ENCODE data around the gene GALT. TPM values are rescaled to one million over a fixed set of nuclear protein-coding genes. Genes with fewer than 3 reads are reported as not detected.

Gene GALT
- total RNA-seq, 1 experiment from 2014 or later: 27.6 TPM

- DNase-seq (ENCODE audit: low spot score): no peak
- Histone ChIP-seq H3K4me1 (ENCODE audit: insufficient read depth, low read length, poor library complexity, severe bottlenecking) (peaks cover 13% of the 10 kb centered on the region), H3K36me3 (ENCODE audit: insufficient read depth, low read length, poor library complexity, severe bottlenecking) (peaks cover 14% of the 10 kb centered on the region), H3K9me3 (ENCODE audit: low read depth, low read length, poor library complexity, severe bottlenecking) (no peaks in the 10 kb centered on the region), H3K4me3 (ENCODE audit: low read depth, low read length, poor library complexity, severe bottlenecking) (no peak overlapping the region), H3K27me3 (replicated peaks; ENCODE audit: insufficient read depth, low read depth, low read length, poor library complexity) (peaks cover 30% of the 10 kb centered on the region), H3K27ac (ENCODE audit: low read depth, low read length, poor library complexity, severe bottlenecking) (no peak overlapping the region)
- BruUV-seq (replicated peaks): no TSS peak
- CTCF ChIA-PET: interaction anchor here (0.7 to 1.5 kb wide), 10 partner anchors 8 to 1211 kb away, joined by 3 to 7 read pairs (median 3); partner anchors contain the start of genes DCTN3 and GALT
- intact Hi-C loops (cut with micrococcal nuclease; ENCODE audit: unreplicated experiment): no loop called here
- TF ChIP-seq EZH2 (IDR thresholded peaks at IDR 0.05; ENCODE audit: borderline replicate concordance, low read depth, low read length, poor library complexity, severe bottlenecking): no peak
- POLR2A ChIA-PET (ENCODE audit: low non-redundant PET): no interaction called here
Measured at GRCh38 chr9:34633166-34633565, 13.3 kb upstream of the GALT start.

- H3K4me3 ChIP-seq (ENCODE audit: low read depth, low read length, poor library complexity, severe bottlenecking): no peak overlapping the region
- H3K4me1 ChIP-seq (ENCODE audit: insufficient read depth, low read length, poor library complexity, severe bottlenecking): peaks cover 11% of the 10 kb centered on the region
- H3K9me3 ChIP-seq (ENCODE audit: low read depth, low read length, poor library complexity, severe bottlenecking): no peaks in the 10 kb centered on the region
- peak; percentile 78 for DNase-seq (ENCODE audit: low spot score)
- POLR2A ChIA-PET (ENCODE audit: low non-redundant PET): no interaction called here
- no peak overlapping the region for H3K27ac ChIP-seq (ENCODE audit: low read depth, low read length, poor library complexity, severe bottlenecking)
- peaks cover 14% of the 10 kb centered on the region for H3K36me3 ChIP-seq (ENCODE audit: insufficient read depth, low read length, poor library complexity, severe bottlenecking)
- no TSS peak for BruUV-seq (replicated peaks)
- CTCF ChIA-PET: interaction anchor here (0.6 to 1.5 kb wide), 14 partner anchors 9 to 703 kb away, joined by 3 to 8 read pairs (median 4); partner anchors contain the start of genes DCTN3, GALT and RPP25L
- peaks cover 22% of the 10 kb centered on the region for H3K27me3 ChIP-seq (replicated peaks; ENCODE audit: insufficient read depth, low read depth, low read length, poor library complexity)
- TF ChIP-seq CTCF (conservative IDR thresholded peaks at IDR 0.05; ENCODE audit: low read depth, low read length) (peak; percentile 93), EZH2 (IDR thresholded peaks at IDR 0.05; ENCODE audit: borderline replicate concordance, low read depth, low read length, poor library complexity, severe bottlenecking) (no peak)
- intact Hi-C loops (cut with micrococcal nuclease; ENCODE audit: unreplicated experiment): loop anchor here (2.0 kb wide), 1 partner anchor 21 kb away; the partner anchor contains the start of gene RPP25L
Measured at GRCh38 chr9:34633851-34634550, 12.5 kb upstream of the GALT start.

- intact Hi-C loops (cut with micrococcal nuclease; ENCODE audit: unreplicated experiment): loop anchor here (2.0 kb wide), 1 partner anchor 22 kb away; the partner anchor contains the start of gene RPP25L
- POLR2A ChIA-PET (ENCODE audit: low non-redundant PET): no interaction called here
- DNase-seq (ENCODE audit: low spot score): no peak
Measured at GRCh38 chr9:34634551-34635248, 11.8 kb upstream of the GALT start.

More at GRCh38 chr9:34634551-34635248, 11.8 kb upstream of the GALT start:
- no peak overlapping the region for H3K4me3 ChIP-seq (ENCODE audit: low read depth, low read length, poor library complexity, severe bottlenecking)
- H3K27ac ChIP-seq (ENCODE audit: low read depth, low read length, poor library complexity, severe bottlenecking): no peak overlapping the region
- no peaks in the 10 kb centered on the region for H3K9me3 ChIP-seq (ENCODE audit: low read depth, low read length, poor library complexity, severe bottlenecking)
- BruUV-seq (replicated peaks): TSS peak; percentile 63
- CTCF ChIA-PET: interaction anchor here (0.6 to 1.5 kb wide), 9 partner anchors 12 to 702 kb away, joined by 3 to 8 read pairs (median 6); partner anchors contain the start of genes DCTN3, GALT and RPP25L
- TF ChIP-seq EZH2 (IDR thresholded peaks at IDR 0.05; ENCODE audit: borderline replicate concordance, low read depth, low read length, poor library complexity, severe bottlenecking): no peak
- no peak for TF ChIP-seq CTCF (conservative IDR thresholded peaks at IDR 0.05; ENCODE audit: low read depth, low read length)
- H3K27me3 ChIP-seq (replicated peaks; ENCODE audit: insufficient read depth, low read depth, low read length, poor library complexity): peaks cover 15% of the 10 kb centered on the region
- H3K4me1 ChIP-seq (ENCODE audit: insufficient read depth, low read length, poor library complexity, severe bottlenecking): peaks cover 6% of the 10 kb centered on the region
- H3K36me3 ChIP-seq (ENCODE audit: insufficient read depth, low read length, poor library complexity, severe bottlenecking): peaks cover 14% of the 10 kb centered on the region

Measured in A673 (cell line).